GM18907 (cell line): ENCODE measurements around the gene LIG4.

ENCODE experiments used
- ATAC-seq: cut with Tn5 transposase; IDR thresholded peaks from one replicate; pipeline ENCODE4 v1.9.1; 2021; ENCODE audit warnings: mild to moderate bottlenecking, moderate library complexity; ENCODE audit not compliant: unreplicated experiment

LIG4 gene

DNA sequence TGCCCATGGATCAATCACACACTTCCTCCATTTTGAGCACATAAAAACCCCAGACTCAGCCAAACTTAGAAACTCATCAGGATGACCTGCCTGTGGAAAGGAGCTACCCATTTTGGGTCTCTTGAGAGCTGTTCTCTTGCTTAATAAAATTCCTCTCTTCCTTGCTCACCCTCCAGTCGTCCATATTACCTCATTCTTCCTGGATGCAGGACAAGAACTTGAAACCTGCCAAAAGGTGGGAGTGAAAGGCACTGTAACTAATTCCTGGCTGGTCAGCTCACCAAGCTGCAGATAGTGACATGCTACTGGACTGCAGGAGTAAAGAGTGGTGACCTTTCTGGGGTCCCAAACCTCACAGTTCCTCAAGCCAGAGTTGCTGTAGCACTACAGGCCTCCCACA is 20.2 kb downstream of the LIG4 start:
- ATAC-seq, result no peak

DNA sequence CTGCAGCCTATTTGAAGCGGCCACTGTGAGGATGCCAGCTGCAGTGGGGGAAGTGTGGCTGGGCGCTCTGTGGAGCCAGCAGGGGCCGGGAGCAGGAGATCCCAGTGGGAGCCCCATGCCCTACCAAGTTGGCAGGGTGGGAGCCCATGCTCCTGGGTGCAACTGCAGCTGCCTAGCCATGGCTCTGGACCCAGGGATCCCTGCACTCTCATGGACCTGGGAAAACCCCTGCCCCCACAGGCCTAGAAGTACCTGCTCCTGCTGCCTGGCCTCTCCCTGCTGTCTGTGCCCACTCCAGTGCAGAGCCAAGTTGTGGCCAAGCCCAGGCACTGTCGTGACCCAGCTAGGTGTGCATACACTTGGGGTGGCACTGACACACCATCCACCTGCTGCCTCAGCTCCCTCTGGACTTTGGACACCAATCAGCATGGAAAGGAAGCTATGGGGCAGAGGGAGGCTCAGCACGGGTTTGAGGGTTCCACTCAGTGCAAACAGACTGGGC is 20.9 kb downstream of the LIG4 start:
- no peak for ATAC-seq

DNA sequence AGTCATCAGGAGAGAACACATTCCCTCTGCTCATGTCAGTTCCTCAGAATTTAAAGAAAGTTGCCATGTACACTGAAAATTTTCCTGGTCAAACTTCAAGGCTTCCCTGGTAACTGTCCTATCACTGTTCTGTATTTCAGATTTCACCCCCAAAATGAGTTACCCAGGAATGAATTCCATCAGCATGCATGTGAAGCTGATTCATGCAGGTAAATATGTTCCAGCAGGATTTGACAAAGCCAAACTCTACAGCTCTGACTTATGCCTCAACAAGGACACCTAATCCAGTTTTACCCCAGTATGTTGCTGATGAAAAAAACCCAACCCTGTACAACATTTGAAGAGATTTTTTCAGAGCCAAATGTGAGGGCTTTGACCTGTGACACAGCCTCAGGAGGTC is 21.5 kb downstream of the LIG4 start:
- no peak for ATAC-seq

DNA sequence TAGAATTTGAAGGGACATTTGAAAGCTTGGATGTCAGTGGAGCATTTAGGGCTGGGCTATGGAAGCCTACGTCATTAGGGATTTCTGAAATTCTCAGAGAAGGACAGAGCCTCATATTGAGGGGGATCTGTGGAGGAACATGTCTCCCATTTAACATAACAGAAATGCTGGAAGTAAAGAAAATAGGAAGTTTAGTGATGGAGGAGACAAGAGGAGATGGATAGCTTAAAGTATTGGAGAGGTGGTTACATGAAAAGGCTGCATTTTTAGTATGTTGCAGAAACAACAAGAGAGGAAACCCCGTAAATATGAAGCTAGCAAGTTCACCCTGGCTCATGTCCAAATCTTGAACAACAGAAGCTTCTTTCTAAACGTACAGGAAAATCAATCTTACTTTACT is 24.4 kb downstream of the LIG4 start:
- ATAC-seq, result no peak

DNA sequence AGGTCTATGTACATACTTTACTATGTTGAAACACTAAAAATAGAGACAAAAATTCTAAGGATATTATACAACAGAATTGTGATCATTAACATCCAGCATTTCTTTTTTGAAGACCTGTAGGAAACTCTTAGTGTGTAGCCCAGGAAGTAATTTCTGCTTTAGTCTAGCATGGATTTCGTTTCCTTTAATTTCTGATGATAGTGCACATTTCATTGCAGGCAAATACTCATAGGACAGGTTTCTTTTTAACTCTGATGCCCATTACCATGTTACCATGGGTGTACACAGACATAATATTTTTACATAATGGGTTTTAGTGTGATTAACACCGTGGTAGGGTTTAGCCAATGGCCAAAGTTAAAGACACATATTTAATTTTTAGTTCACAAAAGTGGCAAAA is 27.1 kb downstream of the LIG4 start:
- no peak for ATAC-seq

DNA sequence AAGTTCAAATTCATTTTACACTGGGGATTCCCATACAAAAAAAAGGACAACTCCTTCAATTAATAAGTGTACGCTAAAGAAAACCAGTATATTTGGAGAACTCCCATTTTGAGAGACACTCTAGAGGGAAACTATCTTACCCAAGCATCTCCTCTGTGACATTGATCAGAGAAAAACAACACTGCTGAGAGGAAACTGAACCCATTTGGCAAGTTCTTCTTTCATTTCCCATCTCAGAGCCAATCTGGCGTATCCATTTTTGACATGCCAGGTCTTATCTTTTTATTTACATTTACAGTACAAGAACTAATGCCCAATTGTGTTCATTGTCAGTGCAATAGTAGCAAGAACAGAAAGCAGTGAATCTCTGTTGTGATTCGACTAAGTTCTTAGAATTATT is 30.1 kb downstream of the LIG4 start:
- no peak for ATAC-seq

DNA sequence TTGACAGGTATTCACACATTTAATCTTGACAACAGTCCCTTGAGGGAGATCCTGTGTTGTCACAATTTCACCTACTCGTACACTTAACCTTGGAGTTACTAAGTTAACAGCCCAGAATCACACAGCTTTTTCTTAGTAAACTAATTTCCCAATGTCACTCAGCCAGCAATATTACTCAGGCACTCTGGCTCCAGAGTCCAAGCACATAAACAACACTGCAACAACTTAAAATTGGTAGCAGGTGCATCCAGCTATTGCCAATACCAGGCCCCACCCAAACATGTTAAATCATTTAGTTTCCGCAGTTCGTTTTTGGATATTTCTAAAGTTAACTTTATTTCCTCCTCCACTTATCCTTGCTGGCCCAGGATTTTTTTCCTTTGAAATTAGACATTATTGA is 32.7 kb downstream of the LIG4 start:
- no peak for ATAC-seq

DNA sequence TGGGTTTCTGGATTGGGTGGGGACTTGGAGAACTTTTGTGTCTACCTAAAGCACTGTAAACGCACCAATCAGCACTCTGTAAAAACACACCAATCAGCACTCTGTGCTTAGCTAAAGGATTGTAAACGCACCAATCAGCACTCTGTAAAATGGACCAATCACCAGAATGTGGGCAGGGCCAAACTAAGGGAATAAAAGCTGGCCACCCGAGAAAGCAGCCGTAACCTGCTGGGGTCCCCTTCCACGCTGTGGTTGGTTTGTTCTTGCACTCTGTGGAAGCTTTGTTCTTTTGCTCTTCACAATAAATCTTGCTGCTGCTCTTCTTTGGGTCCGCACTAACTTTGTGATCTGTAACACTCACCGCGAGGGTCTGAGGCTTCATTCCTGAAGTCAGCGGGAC is 37.3 kb downstream of the LIG4 start:
- ATAC-seq, result no peak

DNA sequence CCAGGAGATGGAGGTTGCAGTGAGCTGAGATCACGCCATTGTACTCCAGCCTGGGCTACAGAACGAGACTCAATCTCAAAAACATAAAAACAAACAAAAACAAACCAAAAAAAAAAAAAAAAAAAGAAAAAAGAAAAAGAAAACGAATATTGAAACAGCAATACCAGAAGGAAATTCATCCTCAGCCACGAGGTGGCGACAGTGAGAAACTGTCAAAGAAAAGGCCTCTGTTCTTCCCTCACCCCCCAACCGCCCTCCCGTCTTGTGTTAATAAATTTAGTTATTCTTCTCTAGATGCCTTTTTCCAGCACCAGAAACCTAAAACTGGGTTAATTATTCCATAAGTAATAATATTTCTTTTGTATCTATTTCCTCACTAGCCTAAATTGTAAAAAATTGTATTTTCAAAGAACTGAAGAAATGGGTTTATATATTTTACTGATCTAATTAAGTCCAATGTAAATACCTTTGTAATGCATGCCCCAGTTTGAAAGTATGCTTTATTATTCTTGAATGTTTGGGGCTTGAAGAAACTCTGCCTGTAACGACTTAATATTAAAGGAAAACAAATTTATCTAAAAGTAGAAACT is 38.6 kb downstream of the LIG4 start:
- ATAC-seq, result no peak

DNA sequence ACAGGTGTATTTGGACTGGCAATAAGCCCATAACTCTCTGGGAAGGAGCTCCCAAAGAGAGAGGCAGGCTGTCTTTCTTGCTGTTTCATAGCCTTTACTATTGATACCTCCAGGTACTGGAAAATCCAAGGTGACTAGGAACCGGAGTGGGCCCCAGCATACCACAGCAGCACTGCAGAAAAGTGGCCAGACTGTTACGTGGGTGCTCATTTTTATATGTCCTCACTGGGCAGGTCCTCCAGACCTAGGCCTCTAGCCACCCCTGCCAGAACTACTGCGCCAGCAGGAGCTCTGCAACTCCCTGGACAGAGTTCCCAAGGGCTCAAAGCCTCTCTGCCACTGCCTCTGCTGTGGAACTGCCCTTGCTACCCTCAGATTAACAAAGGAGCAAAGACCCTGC is 46.4 kb downstream of the LIG4 start:
- no peak for ATAC-seq

DNA sequence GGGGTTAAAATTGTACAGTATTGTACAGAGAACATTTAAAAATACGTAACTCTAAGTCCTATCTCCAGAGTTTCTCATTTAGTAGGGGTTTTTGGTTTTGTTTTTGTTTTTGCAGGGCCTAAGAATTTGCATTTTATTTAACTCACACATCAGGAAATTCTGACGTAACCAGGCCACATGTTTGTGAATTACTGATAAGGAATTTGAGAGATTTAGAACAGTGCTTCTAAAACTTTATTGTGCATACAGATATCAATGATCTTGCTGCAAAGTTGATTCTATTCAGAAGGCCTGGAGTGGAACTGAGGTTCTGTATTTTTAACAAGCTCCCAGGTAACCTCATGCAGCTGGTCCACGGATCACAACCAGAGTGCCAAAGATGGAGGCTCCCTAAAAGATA is 49.3 kb downstream of the LIG4 start:
- no peak for ATAC-seq

DNA sequence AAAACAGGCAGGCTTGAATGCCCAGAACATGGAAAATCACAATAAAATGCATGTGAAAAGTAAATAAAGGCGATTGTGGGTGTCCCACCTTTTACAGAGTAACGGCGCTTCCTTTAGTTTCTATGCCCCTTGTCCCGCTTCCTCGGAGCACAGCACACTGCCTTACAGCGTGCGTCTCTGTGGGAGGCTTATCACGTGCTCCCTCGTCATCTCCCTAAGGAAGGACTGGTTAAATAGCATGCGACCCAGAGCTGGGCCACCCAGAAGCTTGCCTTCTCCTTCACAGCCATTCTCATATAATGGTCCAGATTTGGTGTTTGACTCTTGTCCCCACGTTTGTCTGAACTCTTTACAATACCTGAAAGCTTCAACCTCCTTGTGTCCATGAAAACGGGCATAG is 56.6 kb downstream of the LIG4 start:
- no peak for ATAC-seq
